H9 (cell line): ENCODE measurements around the gene DIAPH3. TPM values are rescaled to one million over a fixed set of nuclear protein-coding genes. Genes with fewer than 3 reads are reported as not detected.
A peak's percentile ranks its signal among the peaks of the same experiment; 100 is the strongest.

Source experiments
- DNase-seq: peaks from one replicate; pipeline ENCODE4 v3.0.0-alpha.2; 2017
- H2AFZ ChIP-seq: one replicate; pipeline ENCODE4 v1.6.1; 2013; ENCODE audit warnings: mild to moderate bottlenecking, low read length, control low read depth, moderate library complexity
- H2AK5ac ChIP-seq: 2 replicates; pipeline ENCODE4 v1.6.1; 2013; ENCODE audit warnings: low read length, control low read depth, mixed read lengths; ENCODE audit not compliant: insufficient read length
- H2BK120ac ChIP-seq: one replicate; pipeline ENCODE4 v1.6.1; 2013; ENCODE audit warnings: low read depth, mild to moderate bottlenecking, low read length, control low read depth, inconsistent platforms; ENCODE audit not compliant: poor library complexity, severe bottlenecking
- H2BK12ac ChIP-seq: 2 replicates; pipeline ENCODE4 v1.6.1; 2013; ENCODE audit warnings: low read length, control low read depth, mixed read lengths, low read depth; ENCODE audit not compliant: insufficient read length
- H2BK15ac ChIP-seq: 2 replicates; pipeline ENCODE4 v1.6.1; 2013; ENCODE audit warnings: low read depth, low read length, control low read depth
- H2BK20ac ChIP-seq: one replicate; pipeline ENCODE4 v1.6.1; 2013; ENCODE audit warnings: low read depth, mild to moderate bottlenecking, low read length, control low read depth, inconsistent platforms; ENCODE audit not compliant: poor library complexity, severe bottlenecking
- H2BK5ac ChIP-seq: 2 replicates; pipeline ENCODE4 v1.6.1; 2013; ENCODE audit warnings: low read length, control low read depth, mixed read lengths; ENCODE audit not compliant: insufficient read length
- H3K14ac ChIP-seq: 2 replicates; pipeline ENCODE4 v1.6.1; 2013; ENCODE audit warnings: low read length, control low read depth; ENCODE audit not compliant: insufficient read depth
- H3K18ac ChIP-seq: 2 replicates; pipeline ENCODE4 v1.6.1; 2013; ENCODE audit warnings: low read depth, mild to moderate bottlenecking, mixed read lengths, low read length, control low read depth; ENCODE audit not compliant: insufficient read length
- H3K23ac ChIP-seq: 2 replicates; pipeline ENCODE4 v1.6.1; 2013; ENCODE audit warnings: low read length, control low read depth, mixed read lengths, low read depth; ENCODE audit not compliant: insufficient read length
- H3K23me2 ChIP-seq: 2 replicates; pipeline ENCODE4 v1.6.1; 2013; ENCODE audit warnings: low read depth, mild to moderate bottlenecking, mixed read lengths, low read length, control low read depth; ENCODE audit not compliant: insufficient read length, poor library complexity, severe bottlenecking
- H3K27ac ChIP-seq: 2 replicates; pipeline ENCODE4 v1.5.1; 2013; ENCODE audit warnings: low read length, control low read depth, mixed read lengths, low read depth; ENCODE audit not compliant: insufficient read length
- H3K27me3 ChIP-seq: 2 replicates; pipeline ENCODE4 v1.6.1; 2013; ENCODE audit warnings: low read length, control low read depth, inconsistent platforms; ENCODE audit not compliant: insufficient read depth
- H3K4ac ChIP-seq: 2 replicates; pipeline ENCODE4 v1.6.1; 2013; ENCODE audit warnings: low read depth, mild to moderate bottlenecking, control low read depth, inconsistent platforms, low read length, moderate library complexity
- H3K4me1 ChIP-seq: 2 replicates; pipeline ENCODE4 v1.6.1; 2013; ENCODE audit warnings: low read length, control low read depth, inconsistent platforms; ENCODE audit not compliant: insufficient read depth
- H3K4me2 ChIP-seq: 2 replicates; pipeline ENCODE4 v1.6.1; 2013; ENCODE audit warnings: low read length, control low read depth, mixed read lengths; ENCODE audit not compliant: insufficient read length, insufficient read depth
- H3K56ac ChIP-seq: 2 replicates; pipeline ENCODE4 v1.6.1; 2013; ENCODE audit warnings: low read depth, mild to moderate bottlenecking, mixed read lengths, low read length, control low read depth; ENCODE audit not compliant: insufficient read length
- H3K79me1 ChIP-seq: 2 replicates; pipeline ENCODE4 v1.6.1; 2013; ENCODE audit warnings: low read depth, mild to moderate bottlenecking, moderate library complexity, low read length, control low read depth, inconsistent platforms; ENCODE audit not compliant: insufficient read depth, poor library complexity, severe bottlenecking
- H3K79me2 ChIP-seq: 2 replicates; pipeline ENCODE4 v1.6.1; 2013; ENCODE audit warnings: low read length, control low read depth, inconsistent platforms; ENCODE audit not compliant: insufficient read depth
- H3K9ac ChIP-seq: 2 replicates; pipeline ENCODE4 v1.6.1; 2013; ENCODE audit warnings: low read length, control low read depth, mixed read lengths; ENCODE audit not compliant: insufficient read length; ENCODE audit errors: extremely low read depth
- H3K9me3 ChIP-seq: one replicate; pipeline ENCODE4 v1.6.1; 2013; ENCODE audit warnings: low read depth, low read length, inconsistent platforms; ENCODE audit not compliant: control insufficient read depth
- H3T11ph ChIP-seq: one replicate; pipeline ENCODE4 v1.6.1; 2013; ENCODE audit warnings: mild to moderate bottlenecking, low read length, control low read depth, inconsistent platforms
- H4K20me1 ChIP-seq: one replicate; pipeline ENCODE4 v1.6.1; 2013; ENCODE audit not compliant: control insufficient read depth, insufficient read length, insufficient read depth
- H4K5ac ChIP-seq: 2 replicates; pipeline ENCODE4 v1.6.1; 2013; ENCODE audit warnings: low read depth, mild to moderate bottlenecking, mixed read lengths, low read length, control low read depth; ENCODE audit not compliant: insufficient read length
- H4K8ac ChIP-seq: replicated peaks from 2 replicates; pipeline ENCODE4 v1.6.1; 2013; ENCODE audit warnings: low read length, control low read depth, mixed read lengths, low read depth; ENCODE audit not compliant: insufficient read length
- H4K91ac ChIP-seq: 2 replicates; pipeline ENCODE4 v1.6.1; 2013; ENCODE audit warnings: low read depth, mild to moderate bottlenecking, moderate library complexity, mixed read lengths, low read length, control low read depth; ENCODE audit not compliant: insufficient read length
- H3K27ac Mint-ChIP-seq, 3 experiments: 2 replicates in 2 of 3; 3 replicates in 1 of 3; pipeline ENCODE4 v1.8.0; 2020 to 2021; ENCODE audit warnings: mixed read lengths in 3 of 3, mild to moderate bottlenecking in 1 of 3, moderate library complexity in 1 of 3
- H3K27me3 Mint-ChIP-seq: 2 replicates; pipeline ENCODE4 v1.8.0; 2021; ENCODE audit warnings: low read depth, mild to moderate bottlenecking, moderate library complexity, mixed read lengths
- H3K36me3 Mint-ChIP-seq, 3 experiments: 2 replicates in 2 of 3; 3 replicates in 1 of 3; pipeline ENCODE4 v1.8.0; 2020 to 2021; ENCODE audit warnings: low read depth in 3 of 3, mixed read lengths in 3 of 3; ENCODE audit not compliant: insufficient read depth in 1 of 3
- H3K4me1 Mint-ChIP-seq, 2 experiments: 2 replicates each; pipeline ENCODE4 v1.8.0; 2020; ENCODE audit warnings: mixed read lengths in 2 of 2
- H3K4me3 Mint-ChIP-seq, 2 experiments: 2 replicates in 1 of 2; 3 replicates in 1 of 2; pipeline ENCODE4 v1.8.0; 2020 to 2021; ENCODE audit warnings: mild to moderate bottlenecking in 2 of 2, mixed read lengths in 2 of 2, moderate library complexity in 1 of 2
- H3K9me3 Mint-ChIP-seq, 2 experiments: 2 replicates in 1 of 2; 3 replicates in 1 of 2; pipeline ENCODE4 v1.8.0; 2020; ENCODE audit warnings: mild to moderate bottlenecking in 2 of 2, mixed read lengths in 2 of 2, moderate library complexity in 1 of 2
- WGBS: extraction: QIAGEN DNeasy Blood & Tissue Kit; methylation state at CpG from one replicate; pipeline ENCODE4 v1.1.7; 2013; ENCODE audit warnings: missing lambda C conversion rate, low lambda C conversion rate, mixed read lengths; ENCODE audit not compliant: insufficient read length; ENCODE audit errors: extremely low coverage; 5-methylcytosine and 5-hydroxymethylcytosine counted together
- total RNA-seq: library from RNA; stranded (reverse); gene quantifications from 2 replicates; pipeline ENCODE4 v1.2.1, GENCODE V29; 2021
- TF ChIP-seq, protein P1 (sequence below): fragments of 200-600 bp; sonication (generic); conservative IDR thresholded peaks from 3 replicates; pipeline ENCODE4 v1.8.0; 2021; ENCODE audit warnings: antibody characterized with exemption, mild to moderate bottlenecking

Gene DIAPH3
- total RNA-seq, 1 experiment from 2014 or later, result 23.1 TPM

DNA sequence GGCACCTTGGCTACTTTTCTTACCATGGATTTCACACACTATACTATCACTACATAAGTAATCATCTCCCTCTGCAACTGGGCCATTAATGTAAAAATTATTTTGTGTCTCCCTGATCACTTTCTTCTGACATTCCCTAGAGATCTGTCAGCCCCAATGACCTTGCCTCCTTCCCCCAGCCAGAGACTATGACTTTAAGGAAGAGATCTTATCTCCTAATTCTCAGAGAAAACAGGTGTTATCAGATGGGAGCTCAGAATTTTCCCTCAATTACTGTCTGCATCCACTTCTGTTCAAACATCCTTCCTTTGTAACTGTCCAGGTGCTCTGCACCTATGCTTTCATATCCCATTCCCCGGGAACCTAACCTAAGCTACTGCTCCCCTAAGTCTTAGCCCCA lies 397.5 kb downstream of the DIAPH3 start:
- Histone ChIP-seq H2BK15ac (no peak overlapping the region), H3K56ac (no peak overlapping the region), H3K79me2 (no peaks in the 10 kb centered on the region), H4K8ac (no peak overlapping the region), H3K18ac (no peak overlapping the region), H3K23ac (no peak overlapping the region), H4K20me1 (no peaks in the 10 kb centered on the region), H2BK12ac (no peak overlapping the region), H4K5ac (no peak overlapping the region), H2BK5ac (no peak overlapping the region), H2BK20ac (peak overlapping the region; percentile 75), H3K4me2 (no peak overlapping the region), H3K9ac (no peak overlapping the region), H3T11ph (no peak overlapping the region), H3K23me2 (no peaks in the 10 kb centered on the region), H3K27me3 (no peaks in the 10 kb centered on the region), H3K79me1 (no peaks in the 10 kb centered on the region), H3K9me3 (no peaks in the 10 kb centered on the region), H3K4ac (no peak overlapping the region), H4K91ac (no peak overlapping the region), H2AK5ac (no peak overlapping the region), H2AFZ (no peak overlapping the region), H3K14ac (no peak overlapping the region), H3K4me1 (no peaks in the 10 kb centered on the region), H3K27ac (no peak overlapping the region), H2BK120ac (no peak overlapping the region)
- peaks cover 15 to 21% of the 10 kb centered on the region in 2 experiments for H3K4me1 Mint-ChIP-seq
- no peaks in the 10 kb centered on the region for H3K27me3 Mint-ChIP-seq
- TF ChIP-seq, protein P1, sequence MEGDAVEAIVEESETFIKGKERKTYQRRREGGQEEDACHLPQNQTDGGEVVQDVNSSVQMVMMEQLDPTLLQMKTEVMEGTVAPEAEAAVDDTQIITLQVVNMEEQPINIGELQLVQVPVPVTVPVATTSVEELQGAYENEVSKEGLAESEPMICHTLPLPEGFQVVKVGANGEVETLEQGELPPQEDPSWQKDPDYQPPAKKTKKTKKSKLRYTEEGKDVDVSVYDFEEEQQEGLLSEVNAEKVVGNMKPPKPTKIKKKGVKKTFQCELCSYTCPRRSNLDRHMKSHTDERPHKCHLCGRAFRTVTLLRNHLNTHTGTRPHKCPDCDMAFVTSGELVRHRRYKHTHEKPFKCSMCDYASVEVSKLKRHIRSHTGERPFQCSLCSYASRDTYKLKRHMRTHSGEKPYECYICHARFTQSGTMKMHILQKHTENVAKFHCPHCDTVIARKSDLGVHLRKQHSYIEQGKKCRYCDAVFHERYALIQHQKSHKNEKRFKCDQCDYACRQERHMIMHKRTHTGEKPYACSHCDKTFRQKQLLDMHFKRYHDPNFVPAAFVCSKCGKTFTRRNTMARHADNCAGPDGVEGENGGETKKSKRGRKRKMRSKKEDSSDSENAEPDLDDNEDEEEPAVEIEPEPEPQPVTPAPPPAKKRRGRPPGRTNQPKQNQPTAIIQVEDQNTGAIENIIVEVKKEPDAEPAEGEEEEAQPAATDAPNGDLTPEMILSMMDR, result no peak
- no peaks in the 10 kb centered on the region for H3K36me3 Mint-ChIP-seq
- no peak overlapping the region for H3K4me3 Mint-ChIP-seq
- peak overlapping the region in 2 of 3 experiments; percentile 23 to 74; a peak in 4 of 7 replicates for H3K27ac Mint-ChIP-seq
- H3K9me3 Mint-ChIP-seq, result no peaks in the 10 kb centered on the region; a peak in 1 of 5 replicates
- DNase-seq, result no peak
- WGBS, result no CpG with 5 or more reads among the region's 1 CpG
